GM10266 (cell line): ENCODE results near the gene ASAP3.

Experiments
- DNase-seq: peaks from one replicate; pipeline ENCODE4 v3.0.0; 2012; ENCODE audit errors: extremely low spot score
- TF ChIP-seq, protein P1 (sequence below): IDR thresholded peaks from 2 replicates; pipeline ENCODE4 v1.5.1; 2012; ENCODE audit warnings: mild to moderate bottlenecking, low read depth; ENCODE audit not compliant: control insufficient read depth, insufficient read depth; ENCODE audit errors: missing control alignments

The ASAP3 gene

DNA sequence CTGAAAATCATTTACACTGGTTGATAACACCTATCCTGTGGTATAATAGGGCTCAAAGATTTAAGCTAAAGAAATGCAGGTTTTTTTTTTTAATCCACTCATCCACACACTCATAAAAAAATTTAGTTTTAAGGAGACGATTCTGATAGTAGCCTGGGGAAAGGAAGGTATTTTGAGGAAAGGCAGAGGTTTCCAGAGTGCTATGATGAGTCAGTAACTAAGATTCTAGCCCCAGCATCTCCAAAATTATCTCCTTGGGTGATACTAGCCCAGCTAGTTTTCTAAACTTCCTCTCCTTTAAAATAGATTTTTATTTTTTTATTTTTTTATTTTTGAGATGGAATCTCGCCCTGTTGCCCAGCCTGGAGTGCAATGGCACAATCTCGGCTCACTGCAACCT, 20.7 kb downstream of the ASAP3 start:
- TF ChIP-seq, protein P1, sequence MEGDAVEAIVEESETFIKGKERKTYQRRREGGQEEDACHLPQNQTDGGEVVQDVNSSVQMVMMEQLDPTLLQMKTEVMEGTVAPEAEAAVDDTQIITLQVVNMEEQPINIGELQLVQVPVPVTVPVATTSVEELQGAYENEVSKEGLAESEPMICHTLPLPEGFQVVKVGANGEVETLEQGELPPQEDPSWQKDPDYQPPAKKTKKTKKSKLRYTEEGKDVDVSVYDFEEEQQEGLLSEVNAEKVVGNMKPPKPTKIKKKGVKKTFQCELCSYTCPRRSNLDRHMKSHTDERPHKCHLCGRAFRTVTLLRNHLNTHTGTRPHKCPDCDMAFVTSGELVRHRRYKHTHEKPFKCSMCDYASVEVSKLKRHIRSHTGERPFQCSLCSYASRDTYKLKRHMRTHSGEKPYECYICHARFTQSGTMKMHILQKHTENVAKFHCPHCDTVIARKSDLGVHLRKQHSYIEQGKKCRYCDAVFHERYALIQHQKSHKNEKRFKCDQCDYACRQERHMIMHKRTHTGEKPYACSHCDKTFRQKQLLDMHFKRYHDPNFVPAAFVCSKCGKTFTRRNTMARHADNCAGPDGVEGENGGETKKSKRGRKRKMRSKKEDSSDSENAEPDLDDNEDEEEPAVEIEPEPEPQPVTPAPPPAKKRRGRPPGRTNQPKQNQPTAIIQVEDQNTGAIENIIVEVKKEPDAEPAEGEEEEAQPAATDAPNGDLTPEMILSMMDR = no peak

DNA sequence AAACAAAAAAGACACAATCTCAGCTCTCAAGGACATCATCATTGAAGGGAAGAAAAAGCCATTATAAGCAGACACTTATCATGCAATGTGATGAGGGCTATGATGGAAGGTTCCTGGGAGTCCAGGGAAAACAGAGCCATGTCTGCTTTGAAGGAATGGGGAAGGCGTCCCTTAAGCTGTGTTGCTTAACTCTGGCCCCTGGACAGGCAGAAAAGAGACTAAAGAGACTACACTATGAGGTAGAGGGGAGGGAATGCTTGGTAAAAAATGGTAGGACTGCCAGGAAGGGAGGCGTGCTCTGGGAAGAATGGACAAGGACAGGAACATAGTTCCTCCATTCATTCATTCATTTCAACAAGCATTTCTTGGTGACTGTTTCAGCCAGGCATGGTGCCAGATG, 21.2 kb downstream of the ASAP3 start:
- TF ChIP-seq, protein P1 = no peak
- no peak for DNase-seq

More for the DNA sequence above, 20.7 kb downstream of the ASAP3 start:
- no peak for DNase-seq

DNA sequence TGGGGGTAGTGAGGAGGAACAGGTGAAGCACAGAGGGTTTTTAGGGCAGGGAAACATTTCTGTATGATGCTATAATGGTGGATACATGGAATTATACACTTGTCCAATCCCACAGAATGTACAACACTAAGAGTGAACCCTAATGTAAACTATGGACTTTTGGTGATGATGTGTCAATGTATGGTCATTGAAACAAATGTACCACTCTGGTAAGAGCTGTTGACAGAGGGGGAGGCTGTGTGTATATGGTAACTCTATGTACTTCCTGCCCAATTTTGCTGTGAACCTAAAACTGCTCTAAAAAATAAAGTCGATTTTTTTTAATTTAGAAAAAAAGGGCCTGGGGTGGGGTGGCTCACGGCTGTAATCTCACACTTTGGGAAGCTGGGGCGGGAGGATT, 22.9 kb downstream of the ASAP3 start:
- DNase-seq = no peak
- TF ChIP-seq, protein P1 = no peak

DNA sequence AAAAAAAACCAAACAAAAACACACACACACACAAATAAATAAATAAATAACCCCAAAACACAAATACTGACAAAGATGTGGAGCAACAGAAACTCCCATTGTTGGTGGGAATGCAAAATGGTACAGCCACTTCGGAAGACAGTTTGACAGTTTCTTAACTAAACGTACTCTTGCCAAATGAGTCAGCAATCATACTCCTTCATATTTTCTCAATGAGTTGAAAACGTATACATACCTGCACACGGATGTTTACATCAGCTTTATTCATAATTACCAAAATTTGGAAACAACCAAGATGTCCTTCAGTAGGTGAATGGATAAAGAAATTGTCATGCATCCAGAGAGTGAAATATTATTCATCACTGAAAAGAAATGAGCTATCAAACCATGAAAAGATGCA, 23.5 kb downstream of the ASAP3 start:
- TF ChIP-seq, protein P1 = no peak
- DNase-seq = no peak

DNA sequence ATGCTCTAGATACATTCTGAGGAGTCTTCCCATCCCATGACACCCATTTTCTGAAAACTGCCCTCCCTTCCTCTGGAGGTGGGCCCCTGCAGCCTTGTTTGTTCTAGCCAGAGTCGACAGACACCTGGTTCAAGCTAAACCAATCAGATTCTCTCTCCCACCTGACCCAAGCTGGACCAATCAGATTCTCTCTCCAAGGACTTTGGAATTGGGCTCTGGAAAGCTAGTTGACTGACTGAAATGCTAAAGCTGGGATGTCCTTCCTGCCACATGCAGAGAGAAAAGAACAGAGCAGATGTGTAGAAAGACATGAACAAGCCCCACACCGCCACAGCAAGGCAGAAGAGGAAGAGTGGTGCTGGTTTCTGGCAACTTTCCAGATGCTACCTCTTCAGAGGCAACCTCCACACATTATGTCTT, 24.6 kb downstream of the ASAP3 start:
- DNase-seq = no peak
- TF ChIP-seq, protein P1 = no peak

DNA sequence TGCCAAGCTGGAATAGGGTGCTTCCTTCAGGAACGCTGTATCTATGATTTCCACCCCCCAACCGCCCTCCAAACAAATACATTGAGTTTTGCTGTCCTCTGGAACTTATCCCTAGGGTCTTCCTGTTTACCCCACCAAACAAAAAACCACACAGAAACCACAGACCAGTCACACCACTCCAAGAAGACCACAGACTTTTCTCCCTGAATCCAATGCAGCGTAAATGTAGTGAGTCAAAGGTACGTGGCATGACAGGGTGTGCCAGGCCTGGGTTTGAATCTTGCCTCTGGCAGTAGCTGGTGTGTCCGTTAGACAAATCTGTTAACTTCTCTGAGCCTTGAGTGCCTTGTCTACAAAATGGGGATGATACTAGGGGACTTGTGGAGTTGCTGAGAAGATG, 27.8 kb downstream of the ASAP3 start:
- DNase-seq = no peak
- TF ChIP-seq, protein P1 = no peak

DNA sequence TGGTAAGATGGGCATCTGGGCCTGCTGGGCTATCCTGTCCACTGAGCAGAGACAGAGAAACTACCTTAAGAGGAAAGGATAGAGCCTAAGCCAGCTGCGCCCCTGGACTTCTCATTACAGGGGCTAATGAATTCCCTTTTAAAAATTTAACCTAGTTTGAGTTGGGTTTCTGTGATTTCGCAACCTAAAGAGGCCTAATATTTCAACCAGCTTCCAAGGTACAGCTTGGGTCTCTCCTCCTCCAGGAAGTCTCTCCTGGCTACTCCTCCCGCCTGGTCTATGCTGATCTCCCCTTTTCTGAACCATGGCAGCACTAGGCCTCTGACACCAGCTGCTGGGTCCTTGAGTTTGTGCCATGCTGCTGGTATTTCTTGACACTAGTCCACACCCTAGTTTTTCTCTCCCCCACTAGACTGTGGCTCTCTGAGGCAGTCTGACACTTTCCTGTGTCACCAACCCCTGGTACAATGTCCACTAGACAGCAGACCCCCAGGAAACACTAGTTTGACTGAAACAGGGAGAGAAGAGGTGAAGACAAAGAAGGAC, 30.5 kb downstream of the ASAP3 start:
- DNase-seq = no peak
- TF ChIP-seq, protein P1 = no peak
